ENCODE results near the gene BANK1.

- TF ChIP-seq, protein P1, sequence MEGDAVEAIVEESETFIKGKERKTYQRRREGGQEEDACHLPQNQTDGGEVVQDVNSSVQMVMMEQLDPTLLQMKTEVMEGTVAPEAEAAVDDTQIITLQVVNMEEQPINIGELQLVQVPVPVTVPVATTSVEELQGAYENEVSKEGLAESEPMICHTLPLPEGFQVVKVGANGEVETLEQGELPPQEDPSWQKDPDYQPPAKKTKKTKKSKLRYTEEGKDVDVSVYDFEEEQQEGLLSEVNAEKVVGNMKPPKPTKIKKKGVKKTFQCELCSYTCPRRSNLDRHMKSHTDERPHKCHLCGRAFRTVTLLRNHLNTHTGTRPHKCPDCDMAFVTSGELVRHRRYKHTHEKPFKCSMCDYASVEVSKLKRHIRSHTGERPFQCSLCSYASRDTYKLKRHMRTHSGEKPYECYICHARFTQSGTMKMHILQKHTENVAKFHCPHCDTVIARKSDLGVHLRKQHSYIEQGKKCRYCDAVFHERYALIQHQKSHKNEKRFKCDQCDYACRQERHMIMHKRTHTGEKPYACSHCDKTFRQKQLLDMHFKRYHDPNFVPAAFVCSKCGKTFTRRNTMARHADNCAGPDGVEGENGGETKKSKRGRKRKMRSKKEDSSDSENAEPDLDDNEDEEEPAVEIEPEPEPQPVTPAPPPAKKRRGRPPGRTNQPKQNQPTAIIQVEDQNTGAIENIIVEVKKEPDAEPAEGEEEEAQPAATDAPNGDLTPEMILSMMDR (IDR thresholded peaks at IDR 0.05; ENCODE audit: low read depth, low read length) = no peak
- no peak for TF ChIP-seq MYC (IDR thresholded peaks at IDR 0.05; ENCODE audit: low read depth, low read length)
- TF ChIP-seq, protein P2, sequence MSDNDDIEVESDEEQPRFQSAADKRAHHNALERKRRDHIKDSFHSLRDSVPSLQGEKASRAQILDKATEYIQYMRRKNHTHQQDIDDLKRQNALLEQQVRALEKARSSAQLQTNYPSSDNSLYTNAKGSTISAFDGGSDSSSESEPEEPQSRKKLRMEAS (IDR thresholded peaks at IDR 0.05; ENCODE audit: low read depth, low read length) = no peak
Observed at GRCh38 chr4:101850698-101851097, 60.2 kb downstream of the BANK1 start.
